HG03432 (cell line): ENCODE results near the gene ISL2.

ENCODE experiments used
- ATAC-seq: cut with Tn5 transposase; IDR thresholded peaks from one replicate; pipeline ENCODE4 v1.9.1; 2021; ENCODE audit warnings: mild to moderate bottlenecking, moderate library complexity; ENCODE audit not compliant: unreplicated experiment

ISL2 gene

GRCh38 chr15:76368122-76368621 is 31.6 kb downstream of the ISL2 start:
- ATAC-seq: no peak

- no peak for ATAC-seq
Measured at GRCh38 chr15:76376029-76376428, 39.5 kb downstream of the ISL2 start.

- ATAC-seq: no peak
Measured at GRCh38 chr15:76376816-76377215, 40.2 kb downstream of the ISL2 start.

GRCh38 chr15:76377217-76377616 is 40.6 kb downstream of the ISL2 start:
- no peak for ATAC-seq

GRCh38 chr15:76377751-76378150 is 41.2 kb downstream of the ISL2 start:
- ATAC-seq: no peak

- no peak for ATAC-seq
Measured at GRCh38 chr15:76378691-76379090, 42.1 kb downstream of the ISL2 start.

GRCh38 chr15:76380249-76380648 is 43.7 kb downstream of the ISL2 start:
- ATAC-seq: no peak

- no peak for ATAC-seq
Measured at GRCh38 chr15:76381366-76381765, 44.8 kb downstream of the ISL2 start.

GRCh38 chr15:76382987-76383728 is 46.6 kb downstream of the ISL2 start:
- no peak for ATAC-seq

- no peak for ATAC-seq
Measured at GRCh38 chr15:76384409-76384808, 47.8 kb downstream of the ISL2 start.

GRCh38 chr15:76386178-76386577 is 49.6 kb downstream of the ISL2 start:
- ATAC-seq: no peak

- ATAC-seq: no peak
Measured at GRCh38 chr15:76386926-76387325, 50.4 kb downstream of the ISL2 start.

GRCh38 chr15:76390571-76390970 is 54.0 kb downstream of the ISL2 start:
- no peak for ATAC-seq

GRCh38 chr15:76391309-76391708 is 54.7 kb downstream of the ISL2 start:
- no peak for ATAC-seq

GRCh38 chr15:76391847-76392246 is 55.3 kb downstream of the ISL2 start:
- no peak for ATAC-seq
